OCI-M1 (cell line): ENCODE measurements around the gene SLMAP.
"Not testable (repeated sequence)": the region's sequence is repeated elsewhere in the genome, so short reads cannot be mapped to it uniquely, and the experiment has no call there.

ENCODE experiments used
- DNase-seq: peaks from one replicate; lab custom pipeline; 2025; lab: John Stamatoyannopoulos, UW

The SLMAP gene

DNA sequence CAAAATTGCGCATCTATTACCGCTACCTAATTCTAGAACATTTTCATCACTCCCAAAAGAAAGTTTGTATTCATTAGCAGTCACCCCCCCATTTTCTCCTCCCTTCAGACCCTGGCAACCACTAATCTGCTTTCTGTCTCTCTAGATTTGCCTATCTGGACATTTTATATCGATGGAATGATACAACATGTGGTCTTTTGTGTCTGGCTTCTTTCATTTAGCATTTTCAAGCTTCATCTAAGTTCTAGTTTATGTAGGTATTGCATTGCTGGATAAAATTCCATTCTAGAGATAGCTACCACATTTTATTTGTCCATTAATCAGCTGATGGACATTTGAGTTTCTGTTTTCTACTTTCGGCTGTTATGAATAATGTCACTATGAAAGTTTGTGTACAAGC lies 38.4 kb downstream of the SLMAP start:
- no peak for DNase-seq

GRCh38 chr3:57794951-57795350 lies 38.8 kb downstream of the SLMAP start:
- no peak for DNase-seq

DNA sequence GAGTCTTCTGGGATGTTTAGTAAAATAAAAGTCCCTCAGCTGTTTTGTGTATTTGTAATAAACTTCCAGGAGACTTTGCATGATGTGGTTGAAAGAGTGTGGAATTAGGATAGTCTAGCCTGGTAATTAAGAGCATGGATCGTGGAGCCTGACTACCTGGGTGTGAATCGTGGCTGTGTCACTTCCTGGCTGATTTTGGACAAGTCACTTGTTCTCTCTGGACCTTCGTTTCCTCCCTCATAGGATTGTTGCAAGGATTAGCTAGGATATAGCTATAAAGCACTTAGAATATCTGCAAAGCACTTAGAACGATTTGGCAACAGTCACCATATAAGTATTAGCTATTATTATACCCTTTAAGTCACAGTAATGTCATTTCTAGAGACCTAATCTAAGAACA lies 40.2 kb downstream of the SLMAP start:
- no peak for DNase-seq

GRCh38 chr3:57797701-57798487 lies 41.8 kb downstream of the SLMAP start:
- no peak for DNase-seq

DNA sequence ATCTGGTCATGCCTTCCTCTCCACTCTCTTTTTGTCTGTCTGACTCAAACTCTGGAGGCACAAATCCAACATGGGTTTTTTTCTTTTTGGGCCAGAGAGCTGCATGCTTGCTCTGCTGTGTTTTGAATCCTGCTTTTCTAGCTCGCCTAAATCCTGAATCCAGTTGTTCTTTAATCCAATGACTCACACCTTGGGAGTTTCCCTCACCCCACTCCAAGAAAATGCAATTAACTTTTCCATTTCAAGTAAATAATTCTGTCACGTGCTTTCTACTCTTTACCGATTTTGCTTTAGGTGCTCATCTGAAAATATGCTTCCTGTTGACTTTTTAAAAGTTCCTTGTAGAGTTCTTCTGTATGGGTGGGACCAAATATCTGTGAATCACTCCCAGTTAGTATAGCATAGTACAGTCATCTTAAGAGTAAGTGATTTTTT lies 47.6 kb downstream of the SLMAP start:
- DNase-seq = no peak

- peak; percentile 25 for DNase-seq
Observed at GRCh38 chr3:57805266-57805665, 49.2 kb downstream of the SLMAP start.

DNA sequence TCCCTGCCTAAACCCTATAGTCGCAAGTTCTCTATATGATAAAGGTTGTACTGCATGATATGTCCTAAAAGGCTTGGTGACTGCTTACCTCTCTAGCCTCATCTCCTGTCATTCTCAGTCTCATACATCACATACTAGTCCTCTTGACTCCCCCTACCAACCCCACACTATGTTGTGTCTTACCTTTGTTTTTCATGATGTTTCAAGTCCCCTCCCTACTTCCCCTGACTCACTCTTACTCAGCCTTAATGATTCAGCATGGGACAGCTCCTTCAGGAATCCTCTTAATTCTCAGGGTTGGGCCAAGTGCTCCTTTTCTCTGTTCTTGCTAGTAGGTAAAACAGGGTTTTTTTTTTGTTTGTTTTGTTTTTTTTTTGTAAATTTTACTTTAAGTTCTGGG lies 49.6 kb downstream of the SLMAP start:
- peak; percentile 26 for DNase-seq

DNA sequence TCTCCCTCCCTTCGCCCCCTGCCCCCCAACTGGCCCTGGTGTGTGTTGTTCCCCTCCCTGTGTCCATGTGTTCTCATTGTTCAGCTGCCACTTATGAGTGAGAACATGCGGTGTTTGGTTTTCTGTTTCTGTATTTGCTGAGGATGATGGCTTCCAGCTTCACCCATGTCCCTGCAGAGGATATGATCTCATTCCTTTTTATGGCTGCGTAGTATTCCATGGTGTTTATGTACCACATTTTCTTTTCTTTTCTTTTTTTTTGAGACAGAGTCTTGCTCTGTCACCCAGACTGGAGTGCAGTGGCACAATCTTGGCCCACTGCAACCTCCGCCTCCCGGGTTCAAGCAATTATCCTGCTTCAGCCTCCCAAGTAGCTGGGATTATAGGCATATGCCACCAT lies 50.1 kb downstream of the SLMAP start:
- DNase-seq = not testable (repeated sequence)

DNA sequence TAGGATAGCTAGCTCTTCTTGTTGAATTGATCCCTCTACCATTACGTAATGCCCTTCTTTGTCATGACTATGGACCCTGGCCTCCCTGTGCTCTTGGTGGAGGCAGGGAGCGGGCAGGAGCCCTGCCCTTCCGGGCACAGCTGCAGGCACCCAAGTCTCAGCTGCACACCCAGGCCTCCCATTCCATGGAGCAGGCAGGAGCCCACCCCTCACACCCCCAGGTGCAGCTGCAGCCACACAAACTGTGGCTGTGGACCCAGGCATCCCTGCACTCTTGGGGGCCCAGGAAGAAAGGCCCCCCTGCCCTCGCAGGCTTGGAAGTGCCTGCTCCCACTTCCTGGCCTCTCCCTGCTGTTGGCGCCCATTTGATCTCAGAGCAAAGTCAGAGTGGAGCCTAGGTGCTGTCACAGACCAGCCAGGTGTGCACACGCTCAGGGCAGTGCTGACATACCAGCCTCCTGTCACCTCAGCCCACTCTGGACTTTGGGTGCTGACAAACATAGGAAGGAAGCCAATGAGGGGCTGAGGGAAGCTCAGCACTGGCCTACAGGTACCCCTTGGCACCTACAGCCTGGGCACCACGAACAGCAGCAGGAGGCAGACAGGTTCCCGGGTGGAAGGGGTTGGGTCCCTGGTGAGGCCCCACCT lies 53.0 kb downstream of the SLMAP start:
- DNase-seq = no peak

GRCh38 chr3:57809609-57809968 lies 53.5 kb downstream of the SLMAP start:
- DNase-seq = no peak

DNA sequence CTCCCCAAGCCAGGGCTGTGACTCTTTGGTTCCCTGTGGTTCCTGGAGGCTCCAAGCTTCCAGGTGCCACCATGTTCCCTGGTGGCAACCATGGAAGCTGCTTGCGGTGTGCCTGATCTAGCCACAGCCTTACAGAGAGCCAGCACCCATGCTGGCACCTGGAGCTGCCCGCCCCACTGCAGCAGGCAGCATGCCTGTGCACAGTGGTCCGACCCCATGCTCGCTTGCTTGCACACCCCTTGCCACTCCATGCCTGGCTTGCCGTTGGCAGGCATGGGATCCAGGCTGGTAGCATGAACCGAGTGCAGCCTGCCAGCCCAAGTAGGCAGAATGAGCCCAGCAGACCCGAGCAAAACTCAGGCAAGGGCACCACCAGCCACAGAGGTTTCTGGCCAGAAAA lies 53.9 kb downstream of the SLMAP start:
- DNase-seq = no peak

GRCh38 chr3:57810471-57811137 lies 54.5 kb downstream of the SLMAP start:
- no peak for DNase-seq

- no peak for DNase-seq
Observed at GRCh38 chr3:57815036-57815435, 58.9 kb downstream of the SLMAP start.

DNA sequence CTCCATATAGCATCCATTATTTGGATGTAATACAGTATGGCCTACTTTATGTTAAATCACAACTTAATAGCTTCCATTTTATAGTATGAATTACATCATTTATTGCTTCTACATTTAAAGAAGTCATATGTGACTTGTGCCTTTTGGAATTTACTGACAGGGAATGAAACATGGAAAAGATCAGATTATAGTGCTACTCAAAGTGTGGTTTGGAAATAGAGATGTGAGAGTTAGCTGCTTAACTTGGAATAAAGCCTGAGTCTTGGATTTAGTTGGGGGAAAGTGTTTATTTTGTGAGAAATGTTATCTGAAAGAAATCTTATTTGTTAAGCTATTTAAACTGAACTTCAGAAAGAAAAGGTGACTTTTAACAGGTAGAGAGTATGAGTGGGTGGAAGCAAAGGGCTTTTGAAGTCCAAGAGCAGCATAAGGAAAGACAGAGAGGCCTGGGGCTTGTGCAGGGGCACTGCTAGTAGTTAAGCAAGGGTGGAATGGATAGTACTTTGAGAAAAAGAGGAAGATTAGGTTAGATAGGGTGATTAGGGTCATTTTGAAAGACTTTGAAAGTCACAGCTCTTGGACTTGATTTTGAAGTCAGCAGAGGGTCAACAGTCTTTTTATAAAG lies 60.5 kb downstream of the SLMAP start:
- peak; percentile 58 for DNase-seq

GRCh38 chr3:57818772-57819171 lies 62.7 kb downstream of the SLMAP start:
- no peak for DNase-seq

GRCh38 chr3:57820479-57820878 lies 64.4 kb downstream of the SLMAP start:
- DNase-seq = peak; percentile 18

DNA sequence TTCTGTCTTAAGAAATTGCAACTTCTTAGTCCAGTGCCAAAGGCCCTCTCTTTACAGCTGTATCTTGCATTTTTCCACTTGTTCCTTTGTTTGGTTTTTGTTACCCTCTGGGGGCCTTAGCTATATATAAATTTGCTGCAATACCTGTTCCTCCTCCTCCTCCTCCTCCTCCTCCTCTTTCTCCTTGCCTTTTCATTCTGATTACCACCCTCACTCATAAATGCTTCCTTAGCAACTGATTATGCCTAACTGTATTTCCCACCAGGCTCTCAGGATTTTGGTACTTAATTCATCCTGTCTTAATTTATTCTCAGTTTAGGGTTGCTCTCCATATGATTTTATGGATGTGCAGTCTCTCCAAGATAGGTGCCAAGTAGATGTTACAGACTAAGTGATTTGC lies 65.7 kb downstream of the SLMAP start:
- no peak for DNase-seq

- DNase-seq = no peak
Observed at GRCh38 chr3:57822686-57823085, 66.6 kb downstream of the SLMAP start.

DNA sequence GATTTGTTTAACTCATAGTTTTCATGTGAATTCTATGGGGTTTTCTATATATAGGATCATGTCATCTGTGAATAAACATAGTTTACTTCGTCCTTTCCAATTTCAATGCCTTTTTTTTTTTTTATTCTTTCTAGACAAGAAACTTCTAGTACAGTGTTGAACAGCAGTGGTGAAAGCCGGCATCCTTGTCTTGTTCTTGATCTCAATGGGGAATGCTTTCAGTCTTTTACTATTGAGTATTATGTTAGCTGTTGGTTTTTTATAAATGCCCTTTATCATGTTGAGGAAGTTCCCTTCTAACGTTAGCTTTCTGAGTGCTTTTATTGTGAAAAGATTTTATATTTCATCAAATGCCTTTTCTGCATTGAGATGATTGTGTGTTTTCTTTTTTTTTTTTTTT lies 69.0 kb downstream of the SLMAP start:
- peak; percentile 27 for DNase-seq

- peak; percentile 42 for DNase-seq
Observed at GRCh38 chr3:57826245-57826951, 70.3 kb downstream of the SLMAP start.

- DNase-seq = no peak
Observed at GRCh38 chr3:57826952-57827723, 71.0 kb downstream of the SLMAP start.
